Measurements from ENCODE around the gene ZNF677. TPM values are rescaled to one million over a fixed set of nuclear protein-coding genes. Genes with fewer than 3 reads are reported as not detected.
"Not testable (repeated sequence)": the region's sequence is repeated elsewhere in the genome, so short reads cannot be mapped to it uniquely, and the experiment has no call there.

ZNF677 gene
- total RNA-seq, 1 donor from 2014 or later = 9.3 TPM

DNA sequence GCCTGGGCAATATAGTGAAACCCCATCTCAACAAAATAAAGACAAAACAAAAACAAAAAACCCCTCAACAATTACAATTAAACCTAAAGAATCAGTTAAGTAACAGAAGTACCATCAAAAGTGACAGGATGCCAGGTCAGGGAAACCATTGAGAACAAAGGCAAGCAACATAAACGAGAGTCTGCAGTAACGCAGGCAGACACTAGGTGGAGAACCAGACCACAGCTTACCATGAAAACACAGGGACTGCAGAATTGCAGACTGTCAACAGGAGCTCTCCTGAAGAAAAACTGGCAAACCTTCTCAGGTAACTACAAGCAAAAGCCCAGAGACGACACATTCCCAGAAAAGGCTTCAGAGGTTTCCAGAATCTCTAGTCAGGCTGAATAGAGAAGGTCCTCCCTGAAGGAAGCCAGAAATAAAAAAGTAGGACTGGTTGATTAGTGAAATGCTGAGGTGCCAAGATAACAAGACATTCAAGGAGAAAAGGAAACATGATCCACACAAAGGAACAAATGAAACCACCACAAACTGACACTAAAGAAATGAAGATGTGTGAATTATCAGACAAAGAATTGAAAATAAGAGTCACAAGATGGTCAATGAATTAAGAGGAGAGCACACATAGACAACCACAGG is 59.3 kb downstream of the ZNF677 start:
- no peak for DNase-seq (ENCODE audit: low spot score)

DNA sequence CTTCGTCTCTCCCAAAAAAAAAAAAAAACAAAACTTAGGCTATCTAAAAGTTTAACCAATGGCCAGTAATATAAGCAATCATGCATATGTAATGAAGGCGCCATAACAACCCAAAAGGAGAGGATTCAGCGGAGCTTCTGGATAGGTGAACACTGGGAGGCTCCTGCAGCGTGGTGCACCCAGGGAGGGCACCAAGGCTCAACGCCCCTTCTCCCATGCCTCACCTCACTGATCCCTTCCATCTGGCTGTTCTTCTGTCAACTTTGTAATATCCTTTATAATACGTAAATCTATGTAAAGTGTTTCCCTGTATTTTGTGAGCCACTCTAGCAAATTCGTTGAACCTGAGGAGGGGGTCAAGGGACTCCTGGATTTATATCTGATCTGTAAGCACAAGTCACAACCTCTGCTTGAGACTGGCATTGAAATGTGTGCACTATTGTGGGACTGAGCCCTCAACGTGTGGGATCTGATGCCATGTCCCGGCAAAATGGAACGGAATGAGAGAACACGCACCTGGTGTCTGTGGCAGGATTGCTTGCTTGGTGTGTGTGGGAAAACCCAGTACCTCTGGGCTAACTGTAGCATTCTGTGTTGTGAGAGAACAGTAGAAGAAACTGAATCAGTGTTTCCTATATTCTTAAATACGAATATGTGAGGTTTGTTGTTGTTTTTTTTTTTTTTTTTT is 61.0 kb downstream of the ZNF677 start:
- no peak for DNase-seq (ENCODE audit: low spot score)

DNA sequence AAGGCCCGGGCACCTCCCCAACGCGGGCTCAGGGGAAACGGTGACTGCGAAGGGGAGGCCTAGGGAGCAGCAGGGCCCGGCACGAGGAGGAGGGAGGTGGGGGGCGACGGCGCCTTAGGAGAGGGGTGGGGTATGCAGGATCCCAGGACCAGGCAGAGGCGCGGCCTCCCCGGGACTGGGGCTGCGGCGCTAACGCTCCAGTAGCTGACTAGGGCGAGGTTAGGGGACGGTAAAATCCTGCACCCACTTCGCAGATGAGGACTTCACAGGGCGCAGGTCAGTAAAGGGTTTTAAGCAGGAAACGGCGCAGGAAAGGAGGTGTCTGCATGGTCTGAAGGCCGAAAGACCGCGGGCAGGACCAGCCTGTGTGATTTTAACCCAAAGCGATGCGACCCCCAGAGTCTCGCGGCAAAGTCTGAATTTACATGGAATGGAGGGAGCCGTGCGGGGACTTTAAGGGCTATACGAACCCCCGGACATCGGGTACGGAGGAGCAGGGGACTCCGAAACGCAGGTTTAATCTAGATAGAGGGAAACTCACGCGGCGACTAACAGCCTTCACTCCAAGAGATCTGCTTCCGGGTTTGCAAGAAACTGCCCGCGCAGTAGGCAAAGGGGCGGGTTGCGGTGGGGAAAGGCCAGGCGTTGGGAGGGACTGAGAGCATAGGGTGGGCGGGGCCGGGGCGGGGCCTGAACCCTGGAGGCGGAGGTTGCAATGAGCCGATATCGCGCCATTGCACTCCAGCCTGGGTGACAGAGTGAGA is 61.7 kb downstream of the ZNF677 start, which contains the start of gene ZNF665:
ZNF665 (minus strand) TSS at position 588 of the 764 bp plus-strand sequence. CDS start 10,460 bp downstream, outside the sequence.
- peak; percentile 94 for DNase-seq (ENCODE audit: low spot score)

DNA sequence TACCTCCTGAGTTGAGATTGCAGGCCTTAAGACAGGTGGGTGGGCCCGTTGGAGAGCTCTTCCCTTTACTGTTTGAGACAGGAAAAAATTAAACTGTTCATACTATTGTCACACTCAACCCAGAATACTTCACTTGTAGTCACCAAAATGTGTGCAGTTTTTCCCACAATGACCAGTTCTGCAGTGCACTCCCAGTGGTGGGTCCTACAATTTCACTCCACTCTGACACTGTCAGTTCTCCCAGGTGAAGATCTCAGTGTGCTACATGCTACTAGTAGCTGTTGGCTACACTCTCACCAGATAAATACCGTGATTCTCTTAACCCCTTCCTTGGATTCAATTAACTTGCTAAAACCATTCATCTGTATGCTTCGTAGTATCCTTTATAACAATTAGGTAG is 64.4 kb downstream of the ZNF677 start:
- no peak for DNase-seq (ENCODE audit: low spot score)

DNA sequence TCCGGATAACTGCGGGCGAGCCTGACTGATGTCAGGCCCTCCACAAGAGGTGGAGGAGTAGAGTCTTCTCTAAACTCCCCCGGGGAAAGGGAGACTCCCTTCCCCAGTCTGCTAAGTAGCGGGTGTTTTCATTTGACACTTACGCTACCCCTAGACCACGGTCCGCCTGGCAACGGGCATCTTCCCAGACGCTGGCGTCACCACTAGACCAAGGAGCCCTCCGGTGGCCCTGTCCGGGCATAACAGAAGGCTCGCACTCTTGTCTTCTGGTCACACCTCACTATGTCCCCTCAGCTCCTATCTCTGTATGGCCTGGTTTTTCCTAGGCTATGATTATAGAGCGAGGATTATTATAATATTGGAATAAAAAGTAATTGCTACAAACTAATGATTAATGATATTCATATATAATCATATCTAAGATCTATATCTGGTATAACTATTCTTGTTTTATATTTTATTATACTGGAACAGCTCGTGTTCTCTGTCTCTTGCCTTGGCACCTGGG is 64.9 kb downstream of the ZNF677 start:
- not testable (repeated sequence) for DNase-seq (ENCODE audit: low spot score)

Other genes with a start within 250 kb of the ZNF677 start
- not detected for gene ERVV-1, start 241.0 kb downstream of the ZNF677 start, total RNA-seq
- gene ERVV-2, start 210.1 kb downstream of the ZNF677 start, total RNA-seq = not detected
- gene ZNF160, start 151.5 kb downstream of the ZNF677 start, total RNA-seq = 32.8 TPM
- 12.7 TPM for gene ZNF415, start 122.0 kb downstream of the ZNF677 start, total RNA-seq
- gene ZNF347, start 95.8 kb downstream of the ZNF677 start, total RNA-seq = 9.7 TPM
- gene ZNF665, start 61.5 kb downstream of the ZNF677 start, total RNA-seq = 2.5 TPM
- not detected for gene VN1R2, start 3.4 kb upstream of the ZNF677 start, total RNA-seq
- not detected for gene VN1R4, start 12.8 kb upstream of the ZNF677 start, total RNA-seq
- gene ZNF845, start 78.9 kb upstream of the ZNF677 start, total RNA-seq = 4.8 TPM
- gene ZNF525, start 110.8 kb upstream of the ZNF677 start, total RNA-seq = 4.8 TPM
- 7.5 TPM for gene ZNF765, start 140.3 kb upstream of the ZNF677 start, total RNA-seq
- 11.0 TPM for gene ZNF761, start 177.1 kb upstream of the ZNF677 start, total RNA-seq
- 3.6 TPM for gene ZNF813, start 212.9 kb upstream of the ZNF677 start, total RNA-seq

Measured in mesenteric fat pad (tissue), 1 donor.